ENCODE measurements around the gene BTNL9. TPM values are rescaled to one million over a fixed set of nuclear protein-coding genes. Genes with fewer than 3 reads are reported as not detected.

BTNL9 gene
- polyA plus RNA-seq, 1 of the 3 experiments (the other 2 are of a cell fraction) = not detected

- TF ChIP-seq, protein P1, sequence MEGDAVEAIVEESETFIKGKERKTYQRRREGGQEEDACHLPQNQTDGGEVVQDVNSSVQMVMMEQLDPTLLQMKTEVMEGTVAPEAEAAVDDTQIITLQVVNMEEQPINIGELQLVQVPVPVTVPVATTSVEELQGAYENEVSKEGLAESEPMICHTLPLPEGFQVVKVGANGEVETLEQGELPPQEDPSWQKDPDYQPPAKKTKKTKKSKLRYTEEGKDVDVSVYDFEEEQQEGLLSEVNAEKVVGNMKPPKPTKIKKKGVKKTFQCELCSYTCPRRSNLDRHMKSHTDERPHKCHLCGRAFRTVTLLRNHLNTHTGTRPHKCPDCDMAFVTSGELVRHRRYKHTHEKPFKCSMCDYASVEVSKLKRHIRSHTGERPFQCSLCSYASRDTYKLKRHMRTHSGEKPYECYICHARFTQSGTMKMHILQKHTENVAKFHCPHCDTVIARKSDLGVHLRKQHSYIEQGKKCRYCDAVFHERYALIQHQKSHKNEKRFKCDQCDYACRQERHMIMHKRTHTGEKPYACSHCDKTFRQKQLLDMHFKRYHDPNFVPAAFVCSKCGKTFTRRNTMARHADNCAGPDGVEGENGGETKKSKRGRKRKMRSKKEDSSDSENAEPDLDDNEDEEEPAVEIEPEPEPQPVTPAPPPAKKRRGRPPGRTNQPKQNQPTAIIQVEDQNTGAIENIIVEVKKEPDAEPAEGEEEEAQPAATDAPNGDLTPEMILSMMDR (IDR thresholded peaks at IDR 0.05) = no peak
- no peak for TF ChIP-seq EZH2phosphoT487 (IDR thresholded peaks at IDR 0.05; ENCODE audit: borderline replicate concordance, low read depth)
- H3F3A ChIP-seq (replicated peaks; ENCODE audit: insufficient read depth) = no peaks in the 10 kb centered on the region
- H3K4me1 ChIP-seq (ENCODE audit: control insufficient read depth in 1 of 2, insufficient read depth in 2 of 2, low read depth in 1 of 2, low read length in 1 of 2) = no peaks in the 10 kb centered on the region; a peak in 1 of 4 replicates
- no peaks in the 10 kb centered on the region for H4K20me1 ChIP-seq (ENCODE audit: insufficient read depth)
- ChIA-PET CTCF (interaction anchor here (0.8 kb wide), 1 partner anchor 201 kb away, joined by 3 read pairs; no protein-coding TSS in a partner anchor), POLR2A (no interaction called here)
- H3K36me3 ChIP-seq (replicated peaks in 1 of 2; ENCODE audit: control insufficient read depth in 1 of 2, insufficient read depth in 2 of 2, low read length in 1 of 2) = no peaks in the 10 kb centered on the region
- no peaks in the 10 kb centered on the region for H3K9me3 ChIP-seq
- no peak overlapping the region for H3K9ac ChIP-seq
- H3K4me2 ChIP-seq = peak overlapping the region; percentile 24; the same call in 1 of the 2 replicates
- peak overlapping the region in 1 of 2 experiments; percentile 6; a peak in 2 of 4 replicates for H3K4me3 ChIP-seq (ENCODE audit: low read depth in 2 of 2, low read length in 1 of 2)
- DNase-seq = no peak
- peaks cover 7% of the 10 kb centered on the region; the same call in 1 of the 2 replicates for H3K27me3 ChIP-seq (ENCODE audit: insufficient read depth)
- H3K79me2 ChIP-seq (ENCODE audit: insufficient read depth) = no peaks in the 10 kb centered on the region
- H3K27ac ChIP-seq (ENCODE audit: low read depth in 2 of 2, low read length in 1 of 2) = no peak overlapping the region
- H3K9me2 ChIP-seq = no peaks in the 10 kb centered on the region
- no peak overlapping the region for H2AFZ ChIP-seq (ENCODE audit: low read depth)
- WGBS (ENCODE audit: low lambda C conversion rate) = 16% methylated on average over 23 of the region's 26 CpGs
Observed at GRCh38 chr5:181069767-181070491, 29.9 kb downstream of the BTNL9 start.

DNA sequence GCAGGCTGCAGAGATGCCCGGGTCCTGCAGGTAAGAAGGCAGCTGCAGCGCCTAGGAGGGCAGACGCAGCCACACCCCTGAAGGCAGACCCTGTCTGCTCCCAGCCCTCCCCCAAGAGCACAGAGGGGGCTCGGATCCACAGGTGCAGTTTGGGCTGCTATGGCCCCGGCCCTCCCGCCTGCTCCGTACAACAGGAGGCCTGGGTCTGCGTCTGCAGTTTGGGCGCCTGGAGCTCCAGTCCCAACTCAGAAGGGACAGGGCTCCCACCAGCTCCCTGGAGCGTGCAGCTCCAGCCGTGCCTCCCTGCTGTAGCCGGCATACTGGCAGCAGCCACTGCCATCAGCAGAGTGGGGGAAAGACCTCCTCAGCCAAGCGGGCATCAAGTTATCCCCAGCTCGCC is 30.5 kb downstream of the BTNL9 start:
- peak overlapping the region; percentile 24; the same call in 1 of the 2 replicates for H3K4me2 ChIP-seq
- peaks cover 7% of the 10 kb centered on the region; the same call in 1 of the 2 replicates for H3K27me3 ChIP-seq (ENCODE audit: insufficient read depth)
- ChIA-PET CTCF (interaction anchor here (0.8 kb wide), 1 partner anchor 202 kb away, joined by 3 read pairs; no protein-coding TSS in a partner anchor), POLR2A (no interaction called here)
- no peaks in the 10 kb centered on the region for H3K36me3 ChIP-seq (replicated peaks in 1 of 2; ENCODE audit: control insufficient read depth in 1 of 2, insufficient read depth in 2 of 2, low read length in 1 of 2)
- no peaks in the 10 kb centered on the region for H3K9me3 ChIP-seq
- WGBS (ENCODE audit: low lambda C conversion rate) = 3% methylated on average over 6 of the region's 14 CpGs
- no peak for DNase-seq
- H3K27ac ChIP-seq (ENCODE audit: low read depth in 2 of 2, low read length in 1 of 2) = no peak overlapping the region
- no peak overlapping the region for H3K9ac ChIP-seq
- H3K79me2 ChIP-seq (ENCODE audit: insufficient read depth) = no peaks in the 10 kb centered on the region
- no peak for TF ChIP-seq FOXJ3 (CRISPR knock-in tag; IDR thresholded peaks at IDR 0.05)
- TF ChIP-seq, protein P1 (IDR thresholded peaks at IDR 0.05) = no peak
- TF ChIP-seq EZH2phosphoT487 (IDR thresholded peaks at IDR 0.05; ENCODE audit: borderline replicate concordance, low read depth) = no peak
- TF ChIP-seq MXI1 (IDR thresholded peaks at IDR 0.05; ENCODE audit: low read depth, low read length) = no peak
- TF ChIP-seq EP300 (IDR thresholded peaks at IDR 0.05; ENCODE audit: borderline replicate concordance in 1 of 2, low read depth in 1 of 2, low read length in 1 of 2) = no peak
- TF ChIP-seq, protein P2, sequence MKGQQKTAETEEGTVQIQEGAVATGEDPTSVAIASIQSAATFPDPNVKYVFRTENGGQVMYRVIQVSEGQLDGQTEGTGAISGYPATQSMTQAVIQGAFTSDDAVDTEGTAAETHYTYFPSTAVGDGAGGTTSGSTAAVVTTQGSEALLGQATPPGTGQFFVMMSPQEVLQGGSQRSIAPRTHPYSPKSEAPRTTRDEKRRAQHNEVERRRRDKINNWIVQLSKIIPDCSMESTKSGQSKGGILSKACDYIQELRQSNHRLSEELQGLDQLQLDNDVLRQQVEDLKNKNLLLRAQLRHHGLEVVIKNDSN (IDR thresholded peaks at IDR 0.05; ENCODE audit: borderline replicate concordance, low read depth) = no peak
- no peak for TF ChIP-seq POLR2AphosphoS5 (IDR thresholded peaks at IDR 0.05; ENCODE audit: low read depth, low read length)
- TF ChIP-seq FOSL2 (IDR thresholded peaks at IDR 0.05; ENCODE audit: borderline replicate concordance, low read depth) = no peak
- TF ChIP-seq SIN3A (IDR thresholded peaks at IDR 0.05; ENCODE audit: borderline replicate concordance, low read depth, low read length) = no peak
- no peak for TF ChIP-seq RCOR1 (IDR thresholded peaks at IDR 0.05; ENCODE audit: low read length)
- no peak for TF ChIP-seq NRF1 (IDR thresholded peaks at IDR 0.05; ENCODE audit: low read depth, low read length)
- no peak for TF ChIP-seq TEAD4 (IDR thresholded peaks at IDR 0.05; ENCODE audit: borderline replicate concordance, insufficient read depth)
- no peak for TF ChIP-seq TCF12 (IDR thresholded peaks at IDR 0.05)
- H3K4me1 ChIP-seq (ENCODE audit: control insufficient read depth in 1 of 2, insufficient read depth in 2 of 2, low read depth in 1 of 2, low read length in 1 of 2) = no peaks in the 10 kb centered on the region; a peak in 1 of 4 replicates
- H2AFZ ChIP-seq (ENCODE audit: low read depth) = no peak overlapping the region
- peak overlapping the region in 1 of 2 experiments; percentile 6; a peak in 1 of 4 replicates for H3K4me3 ChIP-seq (ENCODE audit: low read depth in 2 of 2, low read length in 1 of 2)
- H3K9me2 ChIP-seq = no peaks in the 10 kb centered on the region
- no peaks in the 10 kb centered on the region for H3F3A ChIP-seq (replicated peaks; ENCODE audit: insufficient read depth)
- H4K20me1 ChIP-seq (ENCODE audit: insufficient read depth) = no peaks in the 10 kb centered on the region

All from SK-N-SH (cell line).